Suprapubic skin (tissue), 4 donors: Measurements from ENCODE around the gene COL18A1. TPM values are rescaled to one million over a fixed set of nuclear protein-coding genes. Genes with fewer than 3 reads are reported as not detected.

Source experiments
- DNase-seq, 2 donors: peaks; one replicate each; pipeline ENCODE4 v3.0.0-alpha.2; 2019; ENCODE audit warnings: low spot score in 2 of 2
- H3K27ac ChIP-seq: fragments of 200-600 bp; sonication (generic); one replicate; pipeline ENCODE4 v1.5.1; 2019
- H3K27me3 ChIP-seq: fragments of 200-600 bp; sonication (generic); one replicate; pipeline ENCODE4 v1.5.1; 2019
- H3K36me3 ChIP-seq: fragments of 200-600 bp; sonication (generic); one replicate; pipeline ENCODE4 v1.5.1; 2019
- H3K4me1 ChIP-seq: fragments of 200-600 bp; sonication (generic); one replicate; pipeline ENCODE4 v1.5.1; 2019
- H3K4me3 ChIP-seq: fragments of 200-600 bp; sonication (generic); one replicate; pipeline ENCODE4 v1.5.1; 2019; ENCODE audit warnings: mild to moderate bottlenecking
- H3K9me3 ChIP-seq: fragments of 200-600 bp; sonication (generic); one replicate; pipeline ENCODE4 v1.5.1; 2019
- CTCF ChIP-seq, 2 donors: fragments of 200-600 bp in 1 of 2; fragments of 450-650 bp in 1 of 2; sonication (generic) in 1 of 2; IDR thresholded peaks; one replicate each; pipeline ENCODE4 v1.5.1; 2016 to 2019; ENCODE audit warnings: antibody characterized with exemption in 2 of 2, mild to moderate bottlenecking in 1 of 2, moderate library complexity in 1 of 2
- EP300 ChIP-seq: sonication (generic); formaldehyde crosslinking; IDR thresholded peaks from one replicate; pipeline ENCODE4 v1.6.1; 2017; ENCODE audit warnings: antibody characterized with exemption
- POLR2A ChIP-seq, 2 donors: fragments of 450-650 bp; IDR thresholded peaks; one replicate each; pipeline ENCODE4 v1.6.1; 2017; ENCODE audit warnings: antibody characterized with exemption in 2 of 2, mild to moderate bottlenecking in 2 of 2, moderate library complexity in 2 of 2
- POLR2AphosphoS5 ChIP-seq, 3 donors: sonication (generic); formaldehyde crosslinking; IDR thresholded peaks; one replicate each; pipeline ENCODE4 v1.6.1; 2017; ENCODE audit warnings: antibody characterized with exemption in 3 of 3
- WGBS: methylation state at CpG from one replicate; pipeline ENCODE4 v1.1.5; 2018; 5-methylcytosine and 5-hydroxymethylcytosine counted together
- total RNA-seq, 4 donors: library from RNA; depleted of rRNA; stranded (reverse); fragments of >200 nt; gene quantifications; one replicate each; pipeline ENCODE4 v1.1.0, GENCODE V29; 2016

The COL18A1 gene
- total RNA-seq, 4 donors from 2014 or later = 71.9 to 157 (median 101) TPM

- peaks cover 15% of the 10 kb centered on the region for H3K4me1 ChIP-seq
- H3K27ac ChIP-seq = no peak overlapping the region
- H3K9me3 ChIP-seq = no peaks in the 10 kb centered on the region
- TF ChIP-seq POLR2AphosphoS5 (IDR thresholded peaks at IDR 0.05) (no peak), CTCF (IDR thresholded peaks at IDR 0.05) (no peak), POLR2A (IDR thresholded peaks at IDR 0.05) (no peak), EP300 (no peak)
- WGBS = 72% methylated on average over 4 of the region's 7 CpGs
- peaks cover 13% of the 10 kb centered on the region for H3K27me3 ChIP-seq
- DNase-seq = peak in 1 of 2 donors; percentile 59
- no peaks in the 10 kb centered on the region for H3K36me3 ChIP-seq
- no peak overlapping the region for H3K4me3 ChIP-seq
Observed at GRCh38 chr21:45388011-45388521, 16.9 kb upstream of the COL18A1 start.

- Histone ChIP-seq H3K4me3 (no peak overlapping the region), H3K27me3 (peaks cover 8% of the 10 kb centered on the region), H3K36me3 (no peaks in the 10 kb centered on the region), H3K27ac (no peak overlapping the region), H3K4me1 (peaks cover 15% of the 10 kb centered on the region), H3K9me3 (no peaks in the 10 kb centered on the region)
- peak in 1 of 2 donors; percentile 53 for DNase-seq
- 94% methylated on average over 16 of the region's 19 CpGs for WGBS
- TF ChIP-seq POLR2AphosphoS5 (IDR thresholded peaks at IDR 0.05) (no peak), CTCF (IDR thresholded peaks at IDR 0.05) (no peak), POLR2A (IDR thresholded peaks at IDR 0.05) (no peak)
Observed at GRCh38 chr21:45388611-45389296, 16.2 kb upstream of the COL18A1 start.

- TF ChIP-seq EP300 (no peak), CTCF (IDR thresholded peaks at IDR 0.05) (no peak), POLR2A (IDR thresholded peaks at IDR 0.05) (no peak), POLR2AphosphoS5 (IDR thresholded peaks at IDR 0.05) (no peak)
- H3K9me3 ChIP-seq = no peaks in the 10 kb centered on the region
- H3K4me3 ChIP-seq = no peak overlapping the region
- no peaks in the 10 kb centered on the region for H3K36me3 ChIP-seq
- H3K27me3 ChIP-seq = peaks cover 5% of the 10 kb centered on the region
- 93% methylated on average over 14 of the region's 28 CpGs for WGBS
- peak in 1 of 2 donors; percentile 51 for DNase-seq
- H3K27ac ChIP-seq = no peak overlapping the region
- H3K4me1 ChIP-seq = peaks cover 15% of the 10 kb centered on the region
Observed at GRCh38 chr21:45390121-45390751, 14.7 kb upstream of the COL18A1 start.

- TF ChIP-seq EP300 = no peak
- no peak for TF ChIP-seq POLR2A (IDR thresholded peaks at IDR 0.05)
- no peak for TF ChIP-seq CTCF (IDR thresholded peaks at IDR 0.05)
- no peak for TF ChIP-seq POLR2AphosphoS5 (IDR thresholded peaks at IDR 0.05)
- peak in 1 of 2 donors; percentile 48 for DNase-seq
- Histone ChIP-seq H3K27me3 (peaks cover 2% of the 10 kb centered on the region), H3K4me1 (peaks cover 15% of the 10 kb centered on the region), H3K36me3 (no peaks in the 10 kb centered on the region), H3K27ac (no peak overlapping the region), H3K9me3 (no peaks in the 10 kb centered on the region), H3K4me3 (no peak overlapping the region)
- 91% methylated on average over 27 of the region's 32 CpGs for WGBS
Observed at GRCh38 chr21:45390831-45391742, 13.9 kb upstream of the COL18A1 start.
